ENCODE data around the gene CBFA2T2. TPM values are rescaled to one million over a fixed set of nuclear protein-coding genes. Genes with fewer than 3 reads are reported as not detected.

CBFA2T2 gene
- total RNA-seq, 2 experiments from 2014 or later = 10.2 to 10.9 TPM

- no peak overlapping the region for H3K4me3 Mint-ChIP-seq
- no peaks in the 10 kb centered on the region for H3K9me3 Mint-ChIP-seq
- intact Hi-C loops (cut with micrococcal nuclease) = no loop called here
- POLR2A ChIA-PET = no interaction called here
- no peak for ATAC-seq
- CTCF ChIA-PET = no interaction called here
- peaks cover 13% of the 10 kb centered on the region for H3K4me1 Mint-ChIP-seq (ENCODE audit: low read depth)
- TF ChIP-seq CTCF (IDR thresholded peaks at IDR 0.05) = peak; percentile 29
- no peak overlapping the region for H3K27ac Mint-ChIP-seq
- DNase-seq = no peak
- no peaks in the 10 kb centered on the region for H3K36me3 Mint-ChIP-seq (ENCODE audit: low read depth)
- H3K27me3 Mint-ChIP-seq = no peaks in the 10 kb centered on the region
These were observed 25.8 kb downstream of the CBFA2T2 start for GRCh38 chr20:33515569-33516216.

GRCh38 chr20:33516882-33517281 is 27.0 kb downstream of the CBFA2T2 start:
- Mint-ChIP-seq H3K27ac (no peak overlapping the region), H3K4me3 (no peak overlapping the region), H3K9me3 (no peaks in the 10 kb centered on the region), H3K27me3 (no peaks in the 10 kb centered on the region), H3K36me3 (ENCODE audit: low read depth) (no peaks in the 10 kb centered on the region), H3K4me1 (ENCODE audit: low read depth) (peaks cover 15% of the 10 kb centered on the region)
- CTCF ChIA-PET = interaction anchor here (0.8 to 1.1 kb wide), 2 partner anchors 15 to 18 kb away, joined by 3 read pairs; no protein-coding TSS in a partner anchor
- intact Hi-C loops (cut with micrococcal nuclease) = no loop called here
- no peak for DNase-seq
- no peak for TF ChIP-seq CTCF (IDR thresholded peaks at IDR 0.05)
- no peak for ATAC-seq
- POLR2A ChIA-PET = no interaction called here

DNA sequence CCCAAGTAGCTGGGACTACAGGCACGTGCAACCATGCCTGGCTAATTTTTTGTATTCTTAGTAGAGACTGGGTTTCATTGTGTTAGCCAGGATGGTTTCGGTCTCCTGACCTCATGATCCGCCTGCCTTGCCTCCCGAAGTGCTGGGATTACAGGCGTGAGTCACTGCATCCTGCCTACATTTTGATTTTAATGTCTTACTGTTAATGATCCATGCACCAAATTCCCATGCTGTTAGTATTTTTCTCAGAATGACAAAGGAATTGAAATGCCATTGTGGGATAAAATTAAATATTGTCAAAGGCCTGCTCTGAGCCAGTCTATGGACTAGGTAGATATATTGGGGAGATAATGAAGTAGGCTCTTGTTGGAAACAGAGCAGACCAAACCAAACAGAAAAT is 28.2 kb downstream of the CBFA2T2 start:
- intact Hi-C loops (cut with micrococcal nuclease) = no loop called here
- Mint-ChIP-seq H3K4me3 (no peak overlapping the region), H3K4me1 (ENCODE audit: low read depth) (peaks cover 13% of the 10 kb centered on the region), H3K27ac (no peak overlapping the region), H3K27me3 (no peaks in the 10 kb centered on the region), H3K9me3 (no peaks in the 10 kb centered on the region), H3K36me3 (ENCODE audit: low read depth) (no peaks in the 10 kb centered on the region)
- POLR2A ChIA-PET = no interaction called here
- CTCF ChIA-PET = no interaction called here
- no peak for ATAC-seq
- DNase-seq = no peak
- no peak for TF ChIP-seq CTCF (IDR thresholded peaks at IDR 0.05)

- DNase-seq (no peak), ATAC-seq (no peak)
- no peak overlapping the region for H3K4me3 Mint-ChIP-seq
- H3K27me3 Mint-ChIP-seq = no peaks in the 10 kb centered on the region
- no peak overlapping the region for H3K27ac Mint-ChIP-seq
- CTCF ChIA-PET = interaction anchor here (1.2 to 1.7 kb wide), 2 partner anchors 10 to 147 kb away, joined by 5 read pairs; no protein-coding TSS in a partner anchor
- no peaks in the 10 kb centered on the region for H3K9me3 Mint-ChIP-seq
- peaks cover 18% of the 10 kb centered on the region for H3K4me1 Mint-ChIP-seq (ENCODE audit: low read depth)
- POLR2A ChIA-PET = interaction anchor here (0.6 to 1.1 kb wide), 2 partner anchors 39 to 198 kb away, joined by 3 to 4 read pairs; partner anchors contain the start of gene PXMP4
- intact Hi-C loops (cut with micrococcal nuclease) = no loop called here
- H3K36me3 Mint-ChIP-seq (ENCODE audit: low read depth) = peaks cover 2% of the 10 kb centered on the region
- no peak for TF ChIP-seq CTCF (IDR thresholded peaks at IDR 0.05)
These were observed 31.6 kb downstream of the CBFA2T2 start for GRCh38 chr20:33521461-33521860.

DNA sequence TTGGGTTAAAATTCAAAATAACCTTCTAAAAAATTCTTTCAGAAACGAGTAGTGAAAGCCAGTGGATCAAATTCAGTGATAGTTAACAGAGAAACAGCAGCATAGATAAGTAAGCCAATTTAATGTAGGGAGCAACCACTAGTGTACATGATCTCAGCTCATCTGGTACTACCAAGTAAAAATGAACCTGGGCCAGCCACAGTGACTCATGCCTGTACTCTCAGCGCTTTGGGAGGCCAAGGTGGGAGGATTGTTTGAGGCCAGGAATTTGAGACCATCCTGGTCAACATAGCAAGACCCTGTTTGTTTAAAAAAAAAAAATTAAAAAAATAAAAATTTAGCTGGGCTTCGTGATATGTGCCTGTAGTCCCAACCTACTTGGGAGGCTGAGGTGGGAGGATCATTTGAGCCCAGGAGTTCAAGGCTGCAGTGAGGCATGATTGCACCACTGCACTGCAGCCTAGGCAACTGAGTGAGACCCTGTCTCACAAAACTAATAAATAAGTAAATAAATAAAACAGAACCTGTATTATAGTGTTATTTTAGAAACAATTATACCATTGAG is 32.4 kb downstream of the CBFA2T2 start:
- intact Hi-C loops (cut with micrococcal nuclease) = no loop called here
- Mint-ChIP-seq H3K27me3 (no peaks in the 10 kb centered on the region), H3K4me3 (no peak overlapping the region), H3K9me3 (no peaks in the 10 kb centered on the region), H3K27ac (no peak overlapping the region), H3K4me1 (ENCODE audit: low read depth) (peaks cover 12% of the 10 kb centered on the region), H3K36me3 (ENCODE audit: low read depth) (peaks cover 2% of the 10 kb centered on the region)
- ChIA-PET CTCF (interaction anchor here (0.6 to 1.7 kb wide), 2 partner anchors 9 to 24 kb away, joined by 3 to 5 read pairs; no protein-coding TSS in a partner anchor), POLR2A (interaction anchor here (1.1 kb wide), 1 partner anchor 40 kb away, joined by 4 read pairs; no protein-coding TSS in a partner anchor)
- no peak for TF ChIP-seq CTCF (IDR thresholded peaks at IDR 0.05)
- peak; percentile 37 for DNase-seq
- ATAC-seq = peak; percentile 56
